Measurements from ENCODE around the gene TXNRD1.
A peak's percentile ranks its signal among the peaks of the same experiment; 100 is the strongest.

DNA sequence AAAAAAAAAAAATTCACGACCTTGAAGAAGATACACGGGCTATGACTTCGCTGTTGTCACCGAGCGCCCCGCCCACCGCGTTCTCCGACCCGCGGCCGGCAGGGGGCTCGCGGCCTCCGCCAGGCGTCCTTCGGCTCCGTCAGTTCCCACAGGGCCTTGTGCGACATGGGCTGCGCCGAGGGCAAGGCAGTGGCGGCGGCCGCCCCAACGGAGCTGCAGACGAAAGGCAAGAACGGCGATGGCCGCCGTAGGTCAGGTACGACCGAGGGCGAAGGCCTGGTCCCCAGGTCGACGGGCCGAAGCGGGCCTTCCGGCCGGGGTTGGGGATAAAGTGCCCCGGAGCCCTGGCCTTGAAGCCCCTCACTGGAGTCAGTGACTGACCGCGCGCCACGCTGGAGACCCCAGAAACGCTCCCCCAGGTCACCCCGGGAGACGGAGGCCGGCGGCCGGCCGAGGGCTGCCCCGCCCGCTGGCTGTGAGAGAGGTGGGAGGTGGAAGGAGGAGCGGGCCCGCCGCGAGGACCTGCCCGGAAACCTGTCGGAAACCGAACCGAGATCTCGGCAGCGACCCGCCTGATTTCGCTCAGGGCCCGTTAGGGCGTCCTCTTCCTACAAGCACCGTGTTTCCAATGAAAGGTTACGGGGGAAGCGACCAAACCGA is at the start of gene TXNRD1:
- TF ChIP-seq, protein P1, sequence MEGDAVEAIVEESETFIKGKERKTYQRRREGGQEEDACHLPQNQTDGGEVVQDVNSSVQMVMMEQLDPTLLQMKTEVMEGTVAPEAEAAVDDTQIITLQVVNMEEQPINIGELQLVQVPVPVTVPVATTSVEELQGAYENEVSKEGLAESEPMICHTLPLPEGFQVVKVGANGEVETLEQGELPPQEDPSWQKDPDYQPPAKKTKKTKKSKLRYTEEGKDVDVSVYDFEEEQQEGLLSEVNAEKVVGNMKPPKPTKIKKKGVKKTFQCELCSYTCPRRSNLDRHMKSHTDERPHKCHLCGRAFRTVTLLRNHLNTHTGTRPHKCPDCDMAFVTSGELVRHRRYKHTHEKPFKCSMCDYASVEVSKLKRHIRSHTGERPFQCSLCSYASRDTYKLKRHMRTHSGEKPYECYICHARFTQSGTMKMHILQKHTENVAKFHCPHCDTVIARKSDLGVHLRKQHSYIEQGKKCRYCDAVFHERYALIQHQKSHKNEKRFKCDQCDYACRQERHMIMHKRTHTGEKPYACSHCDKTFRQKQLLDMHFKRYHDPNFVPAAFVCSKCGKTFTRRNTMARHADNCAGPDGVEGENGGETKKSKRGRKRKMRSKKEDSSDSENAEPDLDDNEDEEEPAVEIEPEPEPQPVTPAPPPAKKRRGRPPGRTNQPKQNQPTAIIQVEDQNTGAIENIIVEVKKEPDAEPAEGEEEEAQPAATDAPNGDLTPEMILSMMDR (IDR thresholded peaks at IDR 0.05; ENCODE audit: low read depth, low read length, missing input control): peak; percentile 66
- no peak for TF ChIP-seq GABPA (IDR thresholded peaks at IDR 0.05 in 1 of 2, conservative IDR thresholded peaks at IDR 0.05 in 1 of 2)
- no peak for TF ChIP-seq SP1 (IDR thresholded peaks at IDR 0.05)
- TF ChIP-seq, protein P2, sequence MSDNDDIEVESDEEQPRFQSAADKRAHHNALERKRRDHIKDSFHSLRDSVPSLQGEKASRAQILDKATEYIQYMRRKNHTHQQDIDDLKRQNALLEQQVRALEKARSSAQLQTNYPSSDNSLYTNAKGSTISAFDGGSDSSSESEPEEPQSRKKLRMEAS (IDR thresholded peaks at IDR 0.05): no peak
- no peak for TF ChIP-seq NR2F2 (IDR thresholded peaks at IDR 0.05)
- no peak for TF ChIP-seq JUND (IDR thresholded peaks at IDR 0.05)
- peak; percentile 79 for TF ChIP-seq YY1 (IDR thresholded peaks at IDR 0.05)
- TF ChIP-seq, protein P3, sequence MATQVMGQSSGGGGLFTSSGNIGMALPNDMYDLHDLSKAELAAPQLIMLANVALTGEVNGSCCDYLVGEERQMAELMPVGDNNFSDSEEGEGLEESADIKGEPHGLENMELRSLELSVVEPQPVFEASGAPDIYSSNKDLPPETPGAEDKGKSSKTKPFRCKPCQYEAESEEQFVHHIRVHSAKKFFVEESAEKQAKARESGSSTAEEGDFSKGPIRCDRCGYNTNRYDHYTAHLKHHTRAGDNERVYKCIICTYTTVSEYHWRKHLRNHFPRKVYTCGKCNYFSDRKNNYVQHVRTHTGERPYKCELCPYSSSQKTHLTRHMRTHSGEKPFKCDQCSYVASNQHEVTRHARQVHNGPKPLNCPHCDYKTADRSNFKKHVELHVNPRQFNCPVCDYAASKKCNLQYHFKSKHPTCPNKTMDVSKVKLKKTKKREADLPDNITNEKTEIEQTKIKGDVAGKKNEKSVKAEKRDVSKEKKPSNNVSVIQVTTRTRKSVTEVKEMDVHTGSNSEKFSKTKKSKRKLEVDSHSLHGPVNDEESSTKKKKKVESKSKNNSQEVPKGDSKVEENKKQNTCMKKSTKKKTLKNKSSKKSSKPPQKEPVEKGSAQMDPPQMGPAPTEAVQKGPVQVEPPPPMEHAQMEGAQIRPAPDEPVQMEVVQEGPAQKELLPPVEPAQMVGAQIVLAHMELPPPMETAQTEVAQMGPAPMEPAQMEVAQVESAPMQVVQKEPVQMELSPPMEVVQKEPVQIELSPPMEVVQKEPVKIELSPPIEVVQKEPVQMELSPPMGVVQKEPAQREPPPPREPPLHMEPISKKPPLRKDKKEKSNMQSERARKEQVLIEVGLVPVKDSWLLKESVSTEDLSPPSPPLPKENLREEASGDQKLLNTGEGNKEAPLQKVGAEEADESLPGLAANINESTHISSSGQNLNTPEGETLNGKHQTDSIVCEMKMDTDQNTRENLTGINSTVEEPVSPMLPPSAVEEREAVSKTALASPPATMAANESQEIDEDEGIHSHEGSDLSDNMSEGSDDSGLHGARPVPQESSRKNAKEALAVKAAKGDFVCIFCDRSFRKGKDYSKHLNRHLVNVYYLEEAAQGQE (IDR thresholded peaks at IDR 0.05): no peak
- peak; percentile 90 to 92 for TF ChIP-seq RAD21 (IDR thresholded peaks at IDR 0.05)
- no peak for TF ChIP-seq RXRA (IDR thresholded peaks at IDR 0.05)
- TF ChIP-seq, protein P4, sequence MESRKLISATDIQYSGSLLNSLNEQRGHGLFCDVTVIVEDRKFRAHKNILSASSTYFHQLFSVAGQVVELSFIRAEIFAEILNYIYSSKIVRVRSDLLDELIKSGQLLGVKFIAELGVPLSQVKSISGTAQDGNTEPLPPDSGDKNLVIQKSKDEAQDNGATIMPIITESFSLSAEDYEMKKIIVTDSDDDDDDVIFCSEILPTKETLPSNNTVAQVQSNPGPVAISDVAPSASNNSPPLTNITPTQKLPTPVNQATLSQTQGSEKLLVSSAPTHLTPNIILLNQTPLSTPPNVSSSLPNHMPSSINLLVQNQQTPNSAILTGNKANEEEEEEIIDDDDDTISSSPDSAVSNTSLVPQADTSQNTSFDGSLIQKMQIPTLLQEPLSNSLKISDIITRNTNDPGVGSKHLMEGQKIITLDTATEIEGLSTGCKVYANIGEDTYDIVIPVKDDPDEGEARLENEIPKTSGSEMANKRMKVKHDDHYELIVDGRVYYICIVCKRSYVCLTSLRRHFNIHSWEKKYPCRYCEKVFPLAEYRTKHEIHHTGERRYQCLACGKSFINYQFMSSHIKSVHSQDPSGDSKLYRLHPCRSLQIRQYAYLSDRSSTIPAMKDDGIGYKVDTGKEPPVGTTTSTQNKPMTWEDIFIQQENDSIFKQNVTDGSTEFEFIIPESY (IDR thresholded peaks at IDR 0.05): no peak
- TF ChIP-seq EGR1 (IDR thresholded peaks at IDR 0.05; ENCODE audit: low read depth in 2 of 2): no peak
- peak; percentile 46 for TF ChIP-seq TAF1 (conservative IDR thresholded peaks at IDR 0.05)
